DMS53 (cell line): ENCODE measurements around the gene FOXL2NB.

ENCODE experiments used
- DNase-seq: peaks from one replicate; lab custom pipeline; 2025; lab: John Stamatoyannopoulos, UW

FOXL2NB gene

GRCh38 chr3:138933068-138933668 lies 13.8 kb upstream of the FOXL2NB start:
- no peak for DNase-seq

- DNase-seq = no peak
Measured at GRCh38 chr3:138933981-138934691, 12.9 kb upstream of the FOXL2NB start.

DNA sequence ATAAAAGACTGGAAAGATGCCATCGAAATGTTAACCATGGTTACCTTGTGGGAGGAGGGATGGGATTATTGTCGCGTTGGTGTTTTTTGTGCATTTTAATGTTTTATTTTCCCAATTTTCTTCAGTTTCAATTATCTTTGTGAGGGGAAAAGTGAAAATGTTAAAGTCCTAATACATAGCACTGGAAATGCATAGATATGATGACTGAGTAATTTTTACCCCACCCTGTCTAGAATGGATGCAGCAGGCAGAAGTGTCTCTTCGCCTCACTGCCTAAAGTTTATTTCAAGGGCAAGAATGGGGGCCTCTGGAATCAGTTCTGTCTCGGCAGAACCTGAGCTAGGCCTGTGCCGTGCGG lies 11.5 kb upstream of the FOXL2NB start:
- DNase-seq = no peak

DNA sequence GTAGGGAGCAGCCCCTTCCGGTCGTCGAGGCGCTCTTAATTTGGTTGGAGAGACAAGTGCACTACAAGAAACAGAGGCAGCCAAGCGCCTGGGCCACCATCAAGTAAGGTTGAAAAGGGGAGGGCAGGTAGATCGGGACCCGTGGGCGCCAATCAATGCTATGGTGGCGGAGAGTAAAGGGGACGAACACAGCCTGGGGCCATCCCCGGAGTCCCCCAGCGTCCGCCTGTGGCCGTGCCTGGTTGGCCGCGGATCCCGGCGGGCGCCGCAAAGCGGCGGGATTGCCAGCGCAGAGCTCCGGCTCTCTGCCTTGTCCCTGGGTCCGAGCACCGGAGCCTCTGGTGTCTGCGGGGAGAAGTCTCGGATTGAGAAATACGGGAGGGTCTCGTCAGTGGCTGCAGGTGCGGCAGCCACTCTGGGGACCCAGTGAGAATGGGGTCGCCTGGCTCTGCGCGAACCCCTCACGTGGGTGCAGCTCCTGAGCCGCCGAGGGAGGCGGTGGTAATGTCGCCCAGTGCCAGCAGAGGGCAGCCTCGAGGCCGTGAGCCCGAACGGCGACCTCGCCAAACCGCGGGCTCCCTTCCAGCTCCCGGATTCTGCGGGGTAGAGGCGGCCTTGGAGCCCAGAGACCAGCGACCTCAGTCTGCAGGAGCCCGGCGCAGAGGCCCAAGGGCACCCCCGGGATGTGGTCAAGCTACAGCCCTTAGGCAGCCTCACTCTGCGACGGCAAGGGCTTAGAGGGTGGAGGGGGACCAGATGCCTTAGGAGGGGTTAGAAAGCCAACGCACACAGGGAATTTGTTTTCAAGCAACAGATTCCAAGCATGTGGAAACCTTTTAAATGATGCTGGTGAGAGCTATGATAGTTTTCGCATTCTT lies 10.9 kb upstream of the FOXL2NB start:
- DNase-seq = peak; percentile 64

DNA sequence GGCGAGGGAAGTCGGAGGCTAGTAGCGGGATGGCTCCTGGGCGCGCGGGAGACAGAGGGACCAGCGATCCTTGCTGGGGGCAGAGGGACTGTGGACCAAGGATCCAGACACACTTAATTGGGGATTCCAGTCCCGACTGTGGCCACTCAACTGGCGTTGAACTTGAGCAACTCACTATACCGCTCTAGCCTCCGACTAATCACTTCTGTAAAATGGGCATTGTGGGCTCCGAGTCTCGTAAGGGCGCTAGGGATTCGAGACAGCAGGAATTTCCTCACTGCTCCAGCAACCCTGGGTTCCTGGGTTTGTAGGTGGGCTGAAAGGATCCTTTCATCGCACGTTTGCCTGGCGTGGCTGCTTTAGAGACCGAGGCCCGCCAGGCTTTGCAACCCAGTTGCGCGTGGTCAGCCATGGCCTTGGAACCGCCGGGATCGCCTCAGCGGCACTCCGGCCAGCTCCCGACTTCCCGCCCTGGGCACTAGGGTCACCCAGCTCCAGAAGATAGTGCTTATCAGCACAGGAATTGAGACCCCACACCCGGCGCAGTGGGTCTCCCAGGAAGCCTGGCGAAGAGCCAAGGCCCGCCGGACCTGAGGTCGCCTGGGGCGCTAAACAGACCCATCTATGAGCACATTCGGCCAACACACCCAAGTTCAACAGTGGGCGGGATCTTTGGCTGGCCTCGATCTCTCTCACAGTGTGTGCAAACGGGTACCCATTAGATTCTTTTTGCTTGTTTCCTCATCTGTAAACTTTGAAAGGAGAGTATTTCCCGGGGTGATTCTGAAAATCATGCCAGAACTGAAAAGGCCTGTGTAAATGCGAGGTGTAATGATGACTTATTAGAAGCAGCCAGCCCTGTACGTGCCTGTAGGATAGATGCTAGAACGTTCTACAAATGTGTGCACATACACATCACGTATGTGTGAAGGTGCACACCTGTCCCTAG lies 10.0 kb upstream of the FOXL2NB start:
- DNase-seq = peak; percentile 24

- DNase-seq = peak; percentile 45
Measured at GRCh38 chr3:138937690-138938055, 9.3 kb upstream of the FOXL2NB start.

DNA sequence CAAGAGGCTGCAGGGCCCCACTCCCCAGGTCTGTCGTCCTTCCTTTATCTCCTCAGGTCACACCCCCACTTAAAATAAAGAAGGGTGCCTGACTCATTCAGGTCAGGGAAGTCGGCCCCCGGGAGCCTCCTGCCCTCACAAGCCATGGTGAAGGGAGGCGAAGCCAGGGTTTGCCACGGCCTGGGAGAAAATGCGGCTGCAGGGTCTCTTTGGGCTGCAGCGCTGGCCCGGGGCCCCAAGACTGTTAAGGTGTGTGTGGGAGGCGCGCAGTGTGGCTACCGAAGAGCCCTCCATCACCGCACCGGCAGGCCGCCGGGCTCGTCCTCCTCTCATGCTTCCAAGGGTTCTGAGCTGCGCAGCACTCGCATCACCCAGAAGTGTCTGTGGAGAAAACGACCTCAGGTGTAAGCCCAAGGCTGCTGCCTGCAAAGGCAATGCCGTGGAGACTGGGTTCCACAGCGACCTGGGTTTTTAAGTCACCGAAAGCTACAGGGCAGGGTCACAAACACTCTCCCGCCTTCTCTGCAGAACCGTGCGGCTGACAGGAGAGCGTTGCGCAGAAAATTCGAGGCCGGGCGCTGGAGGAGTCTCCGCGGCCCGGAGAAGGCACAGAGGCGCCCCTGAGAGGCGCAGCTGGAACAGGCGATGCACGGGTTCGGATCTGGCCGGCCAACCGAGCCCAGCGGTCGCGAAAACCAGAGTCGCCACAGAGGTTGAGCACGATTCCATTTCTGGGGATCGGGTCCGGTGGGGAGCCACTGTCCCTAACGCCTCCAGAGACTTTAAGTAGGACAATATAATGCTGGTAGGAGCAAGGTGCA lies 8.8 kb upstream of the FOXL2NB start:
- DNase-seq = peak; percentile 44

DNA sequence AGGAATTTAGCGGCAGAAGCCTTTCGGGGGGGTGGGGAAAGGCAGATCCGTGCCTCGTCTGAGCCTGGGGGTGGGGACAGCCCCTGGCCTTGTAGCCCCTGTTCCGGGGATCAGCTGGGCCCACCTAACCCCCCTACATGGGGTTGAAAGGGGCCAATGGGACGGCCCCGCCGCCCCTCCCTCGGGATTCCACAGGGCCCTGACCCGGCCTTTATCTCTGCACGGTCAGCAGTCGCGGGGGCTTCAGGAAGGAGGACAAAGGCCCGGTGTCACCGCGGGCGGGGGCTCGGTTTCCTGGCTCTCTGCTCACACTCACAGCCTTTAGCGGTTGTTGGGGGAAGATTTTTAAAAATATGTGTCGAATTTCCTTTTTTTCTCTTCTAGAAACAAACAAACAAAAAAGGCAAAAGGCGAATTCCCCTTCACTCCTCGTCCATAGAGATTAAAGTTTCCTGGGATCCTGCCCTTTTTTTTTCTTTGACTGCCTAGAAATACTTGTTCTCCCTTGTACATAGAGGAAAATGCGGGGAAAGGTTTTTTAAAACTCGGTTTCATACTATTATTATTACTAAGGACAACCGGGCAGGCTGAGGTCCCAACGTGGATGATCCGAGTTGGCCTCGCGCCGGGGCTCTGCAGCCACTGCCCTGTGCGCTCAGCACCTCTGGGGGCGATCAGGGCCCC lies 8.0 kb upstream of the FOXL2NB start:
- DNase-seq = no peak

GRCh38 chr3:138939561-138940241 lies 7.3 kb upstream of the FOXL2NB start:
- DNase-seq = peak; percentile 18

GRCh38 chr3:138940446-138940845 lies 6.6 kb upstream of the FOXL2NB start:
- DNase-seq = peak; percentile 20

DNA sequence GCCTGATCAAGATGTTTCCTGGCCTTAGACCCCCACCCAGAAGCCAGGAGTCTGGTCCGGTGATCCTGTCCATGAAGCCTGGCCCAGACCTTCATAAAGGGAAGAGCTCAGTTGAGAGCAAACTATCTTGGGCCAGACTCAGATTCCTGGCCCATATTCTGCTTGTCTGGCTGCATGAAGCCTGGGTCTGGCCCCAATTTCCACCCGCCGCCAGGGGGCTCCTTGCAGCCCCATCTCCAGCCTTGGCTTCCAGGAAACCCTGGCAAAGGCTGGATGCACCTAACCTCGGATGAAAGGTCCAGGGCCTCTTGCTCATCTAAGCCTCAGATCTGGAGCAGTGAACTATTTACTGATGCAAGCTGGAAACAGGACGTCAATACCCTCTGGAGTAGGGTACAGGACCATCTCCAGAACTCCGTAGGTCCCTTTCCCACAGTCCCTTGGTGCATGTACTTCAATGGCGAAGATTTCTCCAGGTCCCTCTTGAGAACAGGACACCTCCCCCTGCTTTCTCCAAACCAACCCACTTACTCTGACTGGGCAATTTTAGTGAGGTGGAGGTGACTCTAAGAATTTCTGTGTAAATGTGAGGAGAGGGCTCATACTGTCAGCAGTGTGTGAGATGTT lies 5.6 kb upstream of the FOXL2NB start:
- DNase-seq = peak; percentile 72

GRCh38 chr3:138942271-138942670 lies 4.7 kb upstream of the FOXL2NB start:
- DNase-seq = no peak

DNA sequence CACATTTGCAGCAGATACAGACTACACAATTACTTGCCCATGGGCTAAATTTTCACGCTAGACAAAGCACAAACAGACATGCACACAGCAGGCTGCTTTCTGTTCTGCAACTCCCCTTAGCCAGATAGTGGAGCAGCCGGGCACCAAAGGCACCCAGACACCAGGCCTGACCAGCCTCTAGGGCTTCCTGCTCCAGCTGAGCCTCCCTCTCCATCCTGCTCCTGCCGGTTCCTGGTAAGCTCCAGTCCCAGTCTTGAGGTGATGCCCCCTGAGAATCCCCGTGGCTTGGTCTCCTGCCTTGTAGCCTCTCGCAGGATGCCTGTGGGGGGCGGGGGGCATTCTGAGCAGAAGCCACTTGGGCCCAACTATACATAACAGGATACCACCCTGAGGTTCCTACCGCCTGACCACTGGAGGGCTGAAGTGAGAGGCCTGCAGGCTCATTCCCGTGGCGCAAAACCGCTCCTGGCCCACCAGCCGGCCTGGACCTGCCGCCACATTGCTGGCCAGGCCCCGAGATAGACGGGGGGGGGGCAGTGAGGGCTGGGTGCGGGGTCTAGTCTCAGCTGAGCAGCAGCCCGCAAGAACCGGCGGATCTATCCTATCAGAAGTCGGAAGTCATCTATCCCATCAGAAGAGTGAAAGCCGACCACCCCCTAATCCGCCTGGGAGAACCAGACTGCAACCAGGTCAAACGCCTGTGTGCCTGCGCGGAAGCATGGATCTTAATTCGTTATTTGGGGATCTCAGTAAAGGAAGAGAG lies 4.0 kb upstream of the FOXL2NB start:
- DNase-seq = peak; percentile 21

DNA sequence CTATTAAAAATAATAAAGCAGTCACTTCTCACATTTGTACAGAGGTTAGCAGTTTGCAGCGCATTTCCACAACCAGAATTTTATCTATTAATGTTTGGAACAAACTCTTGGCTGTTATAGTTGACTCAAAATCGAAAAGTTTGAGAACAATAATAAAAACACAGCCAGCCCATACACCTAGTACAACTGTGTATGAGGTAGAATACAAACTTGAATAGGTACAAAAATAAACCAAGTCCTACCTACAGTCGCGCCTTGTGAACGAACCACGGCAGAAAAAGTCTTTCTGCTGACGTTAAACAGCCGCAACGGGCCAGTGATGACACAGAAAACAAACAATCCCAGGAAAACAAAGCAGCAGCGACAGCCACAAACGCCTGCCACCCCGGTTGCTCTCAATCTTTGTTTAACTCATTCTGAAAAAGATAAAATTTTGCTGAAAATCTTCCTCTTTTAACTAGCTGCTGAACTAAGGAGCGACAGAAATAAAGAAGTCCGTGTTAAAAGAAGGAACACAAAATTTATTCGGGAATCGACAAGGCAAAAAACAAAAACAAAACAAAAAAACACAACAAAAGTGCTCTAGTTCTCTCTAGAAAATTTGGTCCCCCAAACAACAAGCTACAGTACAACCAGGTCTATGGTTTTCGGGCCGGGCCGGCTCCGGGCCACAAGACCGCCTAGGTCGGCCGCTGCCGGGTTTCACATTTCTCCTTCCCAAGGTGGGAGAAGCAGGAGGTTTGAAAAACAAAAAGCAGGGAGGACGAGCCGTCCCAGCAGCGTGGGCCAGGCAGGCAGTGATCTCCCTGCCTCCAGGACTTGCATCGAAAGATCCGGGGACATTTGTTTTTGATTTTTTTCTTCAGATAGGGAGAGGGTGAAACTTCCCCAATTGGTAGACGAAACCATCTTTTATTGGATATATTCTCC lies 3.0 kb upstream of the FOXL2NB start:
- peak; percentile 75 for DNase-seq

DNA sequence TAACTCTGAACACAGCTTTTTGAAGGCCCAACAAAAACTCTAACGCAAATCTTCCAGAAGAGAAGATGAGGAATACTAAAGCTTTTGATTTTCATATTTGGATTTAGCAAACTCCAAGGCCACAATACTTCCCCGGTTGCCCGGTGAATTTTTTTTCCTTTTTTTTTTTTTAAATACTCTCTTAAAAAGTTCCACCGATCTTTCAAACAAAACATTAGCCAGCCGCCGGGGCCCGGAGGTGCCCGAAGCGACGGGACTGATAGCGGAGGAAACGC lies 2.4 kb upstream of the FOXL2NB start:
- no peak for DNase-seq

DNA sequence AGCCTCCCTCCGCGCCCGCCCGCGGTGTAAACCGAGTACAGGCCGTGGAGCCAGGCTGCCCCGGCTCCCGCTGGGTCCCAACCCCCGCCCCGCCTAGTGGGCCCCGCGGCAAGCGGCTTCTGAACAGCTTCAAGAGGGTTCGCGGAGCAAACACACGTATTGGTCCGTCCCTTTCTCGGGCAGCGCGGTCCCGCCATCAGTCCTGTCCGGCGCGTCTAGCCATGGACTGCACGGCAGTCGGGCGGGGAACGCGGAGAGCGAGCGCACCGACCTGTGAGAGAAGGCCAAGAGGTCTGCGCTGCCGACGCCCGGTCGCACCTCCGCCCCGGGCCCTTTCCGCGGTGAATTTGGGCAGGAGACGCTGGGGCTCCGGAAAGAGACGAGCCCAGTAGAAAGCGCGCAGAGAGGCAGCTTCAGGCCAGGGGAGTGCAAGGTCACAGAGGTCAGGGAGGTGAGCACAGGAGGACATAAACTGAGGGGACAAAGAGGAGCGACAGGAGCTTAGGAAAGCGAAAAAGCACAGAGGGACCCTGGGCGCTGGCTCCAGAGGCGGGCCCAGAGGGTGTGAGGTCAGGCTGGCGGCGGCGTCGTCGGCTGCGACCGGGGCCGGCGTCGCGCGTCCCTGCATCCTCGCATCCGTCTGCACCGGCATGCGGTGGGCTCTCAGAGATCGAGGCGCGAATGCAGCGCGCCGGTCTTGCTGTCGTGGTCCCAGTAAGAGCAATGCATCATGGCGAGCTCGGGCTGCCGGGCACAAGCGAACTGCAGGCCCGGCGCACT lies 1.9 kb upstream of the FOXL2NB start:
- DNase-seq = peak; percentile 62
